Head of caudate nucleus (tissue), 42 donors: ENCODE results near the gene FAM171A2.
"Not testable (repeated sequence)": the region's sequence is repeated elsewhere in the genome, so short reads cannot be mapped to it uniquely, and the experiment has no call there.

Experiments
- DNase-seq, 42 donors: peaks; one replicate each; pipeline versions ENCODE4 v3.0.0 to v3.0.0-alpha.2; 2020 to 2021; ENCODE audit warnings: mixed read lengths in 7 of 42
- intact Hi-C: fragments of 100-400 bp; cut with DNase I; formaldehyde crosslinking; loops from one replicate; pipeline ENCODE4 v1.15.0; 2022

The FAM171A2 gene

GRCh38 chr17:44384823-44385286, 21.2 kb upstream of the FAM171A2 start:
- intact Hi-C loops, result no loop called here
- DNase-seq, result no peak

GRCh38 chr17:44384281-44384822, 20.7 kb upstream of the FAM171A2 start:
- intact Hi-C loops, result no loop called here
- no peak for DNase-seq

GRCh38 chr17:44383861-44384260, 20.2 kb upstream of the FAM171A2 start:
- DNase-seq, result no peak
- intact Hi-C loops, result no loop called here

DNA sequence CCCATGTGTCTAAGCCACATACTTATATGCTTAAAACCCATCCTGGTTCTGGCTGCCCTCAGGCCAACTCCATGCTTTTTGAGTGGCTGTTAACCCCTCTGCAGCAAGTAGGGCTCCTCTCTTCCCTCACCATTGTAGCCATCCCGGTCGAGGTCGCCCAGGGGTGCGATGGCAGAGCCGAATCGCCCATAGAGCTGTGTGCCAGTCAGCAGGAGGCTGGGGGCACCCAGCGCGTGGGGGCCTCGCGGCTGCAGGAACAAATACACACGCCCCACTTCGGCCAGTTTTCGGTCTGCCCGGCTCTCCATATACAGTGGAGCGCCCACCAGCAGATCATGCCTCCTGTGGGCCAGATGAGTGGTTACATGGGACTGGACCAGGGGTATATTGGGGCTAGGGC, 19.7 kb upstream of the FAM171A2 start:
- intact Hi-C loops, result no loop called here
- DNase-seq, result no peak

DNA sequence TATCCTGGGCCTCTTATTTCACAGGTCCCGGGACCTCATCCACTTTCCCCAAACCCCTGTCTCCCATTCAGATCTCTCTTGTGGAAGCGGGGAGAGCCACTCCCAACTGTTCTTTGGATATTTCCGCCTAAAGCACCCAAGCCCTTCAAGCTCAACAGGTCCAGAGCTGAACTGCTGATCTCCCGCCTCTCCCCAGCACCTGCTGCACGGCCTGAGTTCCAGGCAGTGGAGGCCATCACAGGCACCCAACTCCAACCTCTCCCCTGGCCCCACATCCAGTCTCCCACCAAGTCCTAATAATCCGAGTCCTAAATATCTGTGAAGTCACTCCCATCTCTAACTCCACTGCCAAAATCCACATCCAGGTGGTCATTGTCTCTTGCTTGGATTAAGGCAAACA, 19.3 kb upstream of the FAM171A2 start:
- intact Hi-C loops, result no loop called here

DNA sequence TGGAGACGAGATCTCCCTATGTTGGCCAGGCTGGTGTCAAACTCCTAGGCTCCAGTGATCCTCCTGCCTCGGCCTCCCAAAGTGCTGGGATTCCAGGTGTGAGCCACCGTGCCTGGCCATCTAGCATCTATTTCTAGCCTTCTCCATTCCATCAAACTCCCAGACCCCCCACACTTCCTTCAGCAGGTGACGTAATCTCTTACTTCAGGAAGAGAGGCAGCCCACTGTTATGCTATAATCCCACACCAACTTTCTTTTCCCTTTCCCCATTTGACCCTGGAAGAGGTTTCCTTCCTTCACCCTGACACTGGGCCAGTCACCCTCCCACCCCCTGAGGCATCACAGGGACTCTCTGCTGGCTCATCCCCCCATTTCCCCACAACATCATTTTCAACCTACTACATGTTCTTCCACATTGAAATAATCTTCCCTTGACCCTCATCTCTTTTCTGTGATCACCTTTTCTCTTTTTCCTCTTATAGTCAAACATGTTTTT, 18.2 kb upstream of the FAM171A2 start:
- DNase-seq, result no peak
- intact Hi-C loops, result no loop called here

More for the DNA sequence above, 19.3 kb upstream of the FAM171A2 start:
- DNase-seq, result no peak

DNA sequence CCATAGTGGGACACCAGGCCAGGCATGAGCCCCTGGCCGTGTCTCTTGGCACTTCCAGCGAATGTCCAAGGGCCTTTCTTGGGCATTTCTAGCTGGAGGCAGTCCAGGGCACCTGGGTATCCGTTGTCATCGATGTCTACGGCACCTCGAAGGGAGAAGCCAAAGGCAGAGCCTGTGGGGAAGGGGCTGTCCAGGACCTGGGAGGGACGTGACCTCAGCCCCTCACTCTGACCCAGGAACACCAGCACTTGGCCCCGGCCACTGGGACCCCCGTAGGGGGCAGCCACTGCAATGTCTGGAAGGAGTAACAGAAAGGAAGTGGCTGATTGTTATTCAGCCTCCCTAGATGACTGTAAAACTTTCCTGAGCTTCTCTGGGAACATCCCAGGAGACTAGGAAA, 17.1 kb upstream of the FAM171A2 start:
- intact Hi-C loops, result no loop called here
- no peak for DNase-seq

DNA sequence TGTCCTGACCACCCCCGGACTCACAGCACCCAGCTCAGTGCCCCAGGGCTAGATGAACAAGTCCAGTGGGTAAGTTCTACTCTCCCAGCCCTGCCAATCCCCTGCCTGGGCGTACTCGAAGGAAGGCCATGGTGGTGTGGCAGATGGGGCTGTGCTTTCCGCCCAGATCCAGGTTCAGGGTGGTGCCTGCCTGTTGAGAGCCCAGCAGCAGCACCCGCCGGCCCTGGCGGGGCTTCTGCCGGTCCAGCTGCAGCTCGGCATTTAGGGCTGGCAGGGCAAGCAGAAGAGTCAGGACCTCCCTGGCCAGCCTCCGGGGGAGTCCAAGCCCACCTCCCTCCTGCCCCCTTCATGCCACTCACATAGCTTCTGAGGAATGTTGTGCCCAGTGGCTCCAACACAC, 16.2 kb upstream of the FAM171A2 start:
- DNase-seq, result no peak
- intact Hi-C loops, result no loop called here

DNA sequence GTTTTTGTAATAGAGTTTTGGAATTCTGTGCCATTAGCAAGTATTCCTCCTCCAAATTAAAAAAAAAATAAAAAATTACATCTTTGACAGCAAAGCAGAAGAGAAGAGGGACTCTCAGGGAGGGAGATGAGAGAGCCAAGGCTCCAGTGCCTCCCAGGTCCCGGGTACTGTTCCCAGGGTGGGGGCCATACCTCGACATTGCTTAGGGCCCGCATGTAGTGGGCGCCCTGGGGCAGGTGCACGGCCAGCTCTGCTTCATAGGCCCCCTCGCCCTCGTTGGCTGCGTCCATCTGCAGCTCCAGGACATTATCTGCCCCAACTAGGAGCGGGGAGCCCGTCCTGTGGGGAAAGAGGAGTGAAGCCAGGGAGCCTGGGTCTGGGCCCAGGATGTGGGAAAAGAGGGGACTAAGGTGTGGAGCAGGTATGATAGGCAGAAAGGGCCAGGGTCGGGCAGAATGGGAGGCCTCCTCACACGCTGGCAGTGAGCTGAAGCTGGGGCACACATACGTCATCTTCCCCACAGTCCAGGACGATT, 14.6 kb upstream of the FAM171A2 start:
- intact Hi-C loops, result no loop called here

GRCh38 chr17:44376779-44377178, 13.1 kb upstream of the FAM171A2 start:
- intact Hi-C loops, result no loop called here
- no peak for DNase-seq

More for the DNA sequence above, 14.6 kb upstream of the FAM171A2 start:
- DNase-seq, result no peak

- DNase-seq, result peak in 13 of 42 donors; percentile 23 to 69 (median 33)
- intact Hi-C loops, result no loop called here
Observed at GRCh38 chr17:44376124-44376523, 12.5 kb upstream of the FAM171A2 start.

GRCh38 chr17:44375196-44376017, 11.8 kb upstream of the FAM171A2 start:
- DNase-seq, result no peak
- intact Hi-C loops, result no loop called here

GRCh38 chr17:44374306-44375195, 10.9 kb upstream of the FAM171A2 start:
- intact Hi-C loops, result no loop called here
- DNase-seq, result no peak

DNA sequence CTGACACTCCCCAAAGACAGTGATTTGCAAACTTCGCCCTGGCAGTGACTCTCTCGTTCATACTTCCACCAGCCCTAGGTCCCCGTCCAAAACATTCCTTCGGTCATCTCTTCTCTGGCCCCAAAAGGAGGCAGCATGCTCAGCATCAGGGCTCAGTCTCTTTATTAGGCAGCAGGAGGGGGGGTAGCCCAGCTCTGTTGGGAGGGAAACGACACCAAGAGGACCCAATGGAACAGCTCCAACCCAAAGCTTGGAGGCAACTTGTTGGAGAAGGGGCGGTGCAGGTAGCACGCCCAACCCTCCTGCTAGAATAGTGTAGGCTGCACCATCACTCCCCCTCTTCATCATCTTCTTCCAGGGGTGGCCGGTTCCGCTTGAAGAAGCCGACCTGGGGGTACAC, 8.4 kb upstream of the FAM171A2 start:
- intact Hi-C loops, result no loop called here
- DNase-seq, result no peak

- DNase-seq, intact Hi-C loops: not testable (repeated sequence)
Observed at GRCh38 chr17:44369414-44370023, 5.9 kb upstream of the FAM171A2 start.

GRCh38 chr17:44368391-44369243, 5.0 kb upstream of the FAM171A2 start:
- intact Hi-C loops, DNase-seq: not testable (repeated sequence)

- intact Hi-C loops, result no loop called here
- DNase-seq, result no peak
Observed at GRCh38 chr17:44367231-44367979, 3.8 kb upstream of the FAM171A2 start.
